Measurements from ENCODE around the gene GDPD5.

Gene GDPD5

GRCh38 chr11:75473684-75474083 lies 52.1 kb downstream of the GDPD5 start:
- Histone ChIP-seq H2AFZ (ENCODE audit: low read length) (no peak overlapping the region), H3K36me3 (ENCODE audit: insufficient read depth, low read length) (no peaks in the 10 kb centered on the region), H3K9ac (ENCODE audit: low read length) (no peak overlapping the region), H4K20me1 (ENCODE audit: insufficient read depth, low read length) (no peaks in the 10 kb centered on the region), H3K9me3 (ENCODE audit: low read length) (no peaks in the 10 kb centered on the region), H3K4me3 (ENCODE audit: low read depth, low read length, poor library complexity, severe bottlenecking) (no peak overlapping the region), H3K27me3 (ENCODE audit: insufficient read depth, low read length) (0 out of 2 replicates have a peak, but pooled peaks cover 3% of the 10 kb centered on the region), H3K9me2 (ENCODE audit: low read depth, low read length) (no peaks in the 10 kb centered on the region), H3K27ac (ENCODE audit: low read depth, low read length, poor library complexity, severe bottlenecking) (no peak overlapping the region), H3F3A (ENCODE audit: insufficient read depth, low read length) (no peaks in the 10 kb centered on the region), H3K79me2 (ENCODE audit: insufficient read depth, low read length) (no peaks in the 10 kb centered on the region), H3K4me1 (ENCODE audit: insufficient read depth, low read length, severe bottlenecking) (peaks cover 7% of the 10 kb centered on the region), H3K4me2 (ENCODE audit: low read length) (no peak overlapping the region)
- TF ChIP-seq CTCF (IDR thresholded peaks at IDR 0.05; ENCODE audit: low read length), result no peak
- TF ChIP-seq EZH2 (IDR thresholded peaks at IDR 0.05; ENCODE audit: borderline replicate concordance, low read length), result no peak

GRCh38 chr11:75472081-75472732 lies 53.5 kb downstream of the GDPD5 start:
- no peak for TF ChIP-seq CTCF (IDR thresholded peaks at IDR 0.05; ENCODE audit: low read length)
- no peak for TF ChIP-seq EZH2 (IDR thresholded peaks at IDR 0.05; ENCODE audit: borderline replicate concordance, low read length)
- Histone ChIP-seq H3K4me3 (ENCODE audit: low read depth, low read length, poor library complexity, severe bottlenecking) (no peak overlapping the region), H3K9me2 (ENCODE audit: low read depth, low read length) (no peaks in the 10 kb centered on the region), H3K36me3 (ENCODE audit: insufficient read depth, low read length) (no peaks in the 10 kb centered on the region), H3K4me2 (ENCODE audit: low read length) (no peak overlapping the region), H3K27me3 (ENCODE audit: insufficient read depth, low read length) (0 out of 2 replicates have a peak, but pooled peaks cover 3% of the 10 kb centered on the region), H3K27ac (ENCODE audit: low read depth, low read length, poor library complexity, severe bottlenecking) (no peak overlapping the region), H3K79me2 (ENCODE audit: insufficient read depth, low read length) (no peaks in the 10 kb centered on the region), H2AFZ (ENCODE audit: low read length) (no peak overlapping the region), H3K9ac (ENCODE audit: low read length) (no peak overlapping the region), H3K9me3 (ENCODE audit: low read length) (no peaks in the 10 kb centered on the region), H3K4me1 (ENCODE audit: insufficient read depth, low read length, severe bottlenecking) (peaks cover 7% of the 10 kb centered on the region), H3F3A (ENCODE audit: insufficient read depth, low read length) (no peaks in the 10 kb centered on the region), H4K20me1 (ENCODE audit: insufficient read depth, low read length) (no peaks in the 10 kb centered on the region)

- no peaks in the 10 kb centered on the region for H3K36me3 ChIP-seq (ENCODE audit: insufficient read depth, low read length)
- H3K27ac ChIP-seq (ENCODE audit: low read depth, low read length, poor library complexity, severe bottlenecking), result no peak overlapping the region
- 0 out of 2 replicates have a peak, but pooled peaks cover 3% of the 10 kb centered on the region for H3K27me3 ChIP-seq (ENCODE audit: insufficient read depth, low read length)
- no peak for TF ChIP-seq EZH2 (IDR thresholded peaks at IDR 0.05; ENCODE audit: borderline replicate concordance, low read length)
- no peak for TF ChIP-seq CTCF (IDR thresholded peaks at IDR 0.05; ENCODE audit: low read length)
- H4K20me1 ChIP-seq (ENCODE audit: insufficient read depth, low read length), result no peaks in the 10 kb centered on the region
- no peak overlapping the region for H3K4me3 ChIP-seq (ENCODE audit: low read depth, low read length, poor library complexity, severe bottlenecking)
- H3K9ac ChIP-seq (ENCODE audit: low read length), result no peak overlapping the region
- peaks cover 7% of the 10 kb centered on the region for H3K4me1 ChIP-seq (ENCODE audit: insufficient read depth, low read length, severe bottlenecking)
- H3K9me3 ChIP-seq (ENCODE audit: low read length), result no peaks in the 10 kb centered on the region
- no peak overlapping the region for H3K4me2 ChIP-seq (ENCODE audit: low read length)
- no peaks in the 10 kb centered on the region for H3K79me2 ChIP-seq (ENCODE audit: insufficient read depth, low read length)
- H2AFZ ChIP-seq (ENCODE audit: low read length), result no peak overlapping the region
- H3K9me2 ChIP-seq (ENCODE audit: low read depth, low read length), result no peaks in the 10 kb centered on the region
- no peaks in the 10 kb centered on the region for H3F3A ChIP-seq (ENCODE audit: insufficient read depth, low read length)
These were observed 54.4 kb downstream of the GDPD5 start for GRCh38 chr11:75471176-75471973.
